ENCODE data around the gene DLG5.

The DLG5 gene

GRCh38 chr10:77946084-77946483 lies 19.5 kb upstream of the DLG5 start:
- no peak for DNase-seq

GRCh38 chr10:77944519-77944918 lies 18.0 kb upstream of the DLG5 start:
- no peak for DNase-seq

- DNase-seq: peak; percentile 26
Measured at GRCh38 chr10:77943121-77943901, 16.8 kb upstream of the DLG5 start.

GRCh38 chr10:77941790-77942189 lies 15.2 kb upstream of the DLG5 start:
- no peak for DNase-seq

GRCh38 chr10:77940627-77941026 lies 14.1 kb upstream of the DLG5 start:
- DNase-seq: no peak

GRCh38 chr10:77940225-77940624 lies 13.7 kb upstream of the DLG5 start:
- no peak for DNase-seq

- DNase-seq: no peak
Measured at GRCh38 chr10:77939561-77940001, 13.0 kb upstream of the DLG5 start.

- no peak for DNase-seq
Measured at GRCh38 chr10:77936697-77937567, 10.4 kb upstream of the DLG5 start.

- DNase-seq: no peak
Measured at GRCh38 chr10:77932016-77932715, 5.6 kb upstream of the DLG5 start.

GRCh38 chr10:77927402-77928246 lies 1.1 kb upstream of the DLG5 start:
- DNase-seq: no peak

GRCh38 chr10:77925795-77926565 lies 575 bp downstream of the DLG5 start:
- DNase-seq: no peak

GRCh38 chr10:77925410-77925794 lies 1.2 kb downstream of the DLG5 start:
- no peak for DNase-seq

- DNase-seq: no peak
Measured at GRCh38 chr10:77922566-77923179, 3.9 kb downstream of the DLG5 start.

GRCh38 chr10:77922055-77922454 lies 4.5 kb downstream of the DLG5 start:
- DNase-seq: no peak

- DNase-seq: no peak
Measured at GRCh38 chr10:77921395-77921794, 5.2 kb downstream of the DLG5 start.

- no peak for DNase-seq
Measured at GRCh38 chr10:77920495-77920894, 6.1 kb downstream of the DLG5 start.

GRCh38 chr10:77919713-77920108 lies 6.8 kb downstream of the DLG5 start:
- DNase-seq: peak; percentile 16

GRCh38 chr10:77915319-77916105 lies 11.0 kb downstream of the DLG5 start:
- DNase-seq: no peak

GRCh38 chr10:77913090-77913489 lies 13.5 kb downstream of the DLG5 start:
- no peak for DNase-seq

GRCh38 chr10:77912576-77912975 lies 14.0 kb downstream of the DLG5 start:
- DNase-seq: no peak

Measured in amniotic stem cell (primary cell).